H9 (cell line): ENCODE data around the gene COPZ2. TPM values are rescaled to one million over a fixed set of nuclear protein-coding genes. Genes with fewer than 3 reads are reported as not detected.

Experiments used
- DNase-seq: peaks from one replicate; pipeline ENCODE4 v3.0.0-alpha.2; 2017
- H2AFZ ChIP-seq: one replicate; pipeline ENCODE4 v1.6.1; 2013; ENCODE audit warnings: mild to moderate bottlenecking, low read length, control low read depth, moderate library complexity
- H2AK5ac ChIP-seq: 2 replicates; pipeline ENCODE4 v1.6.1; 2013; ENCODE audit warnings: low read length, control low read depth, mixed read lengths; ENCODE audit not compliant: insufficient read length
- H2BK120ac ChIP-seq: one replicate; pipeline ENCODE4 v1.6.1; 2013; ENCODE audit warnings: low read depth, mild to moderate bottlenecking, low read length, control low read depth, inconsistent platforms; ENCODE audit not compliant: poor library complexity, severe bottlenecking
- H2BK12ac ChIP-seq: 2 replicates; pipeline ENCODE4 v1.6.1; 2013; ENCODE audit warnings: low read length, control low read depth, mixed read lengths, low read depth; ENCODE audit not compliant: insufficient read length
- H2BK15ac ChIP-seq: 2 replicates; pipeline ENCODE4 v1.6.1; 2013; ENCODE audit warnings: low read depth, low read length, control low read depth
- H2BK20ac ChIP-seq: one replicate; pipeline ENCODE4 v1.6.1; 2013; ENCODE audit warnings: low read depth, mild to moderate bottlenecking, low read length, control low read depth, inconsistent platforms; ENCODE audit not compliant: poor library complexity, severe bottlenecking
- H2BK5ac ChIP-seq: 2 replicates; pipeline ENCODE4 v1.6.1; 2013; ENCODE audit warnings: low read length, control low read depth, mixed read lengths; ENCODE audit not compliant: insufficient read length
- H3K14ac ChIP-seq: 2 replicates; pipeline ENCODE4 v1.6.1; 2013; ENCODE audit warnings: low read length, control low read depth; ENCODE audit not compliant: insufficient read depth
- H3K18ac ChIP-seq: 2 replicates; pipeline ENCODE4 v1.6.1; 2013; ENCODE audit warnings: low read depth, mild to moderate bottlenecking, mixed read lengths, low read length, control low read depth; ENCODE audit not compliant: insufficient read length
- H3K23ac ChIP-seq: 2 replicates; pipeline ENCODE4 v1.6.1; 2013; ENCODE audit warnings: low read length, control low read depth, mixed read lengths, low read depth; ENCODE audit not compliant: insufficient read length
- H3K23me2 ChIP-seq: 2 replicates; pipeline ENCODE4 v1.6.1; 2013; ENCODE audit warnings: low read depth, mild to moderate bottlenecking, mixed read lengths, low read length, control low read depth; ENCODE audit not compliant: insufficient read length, poor library complexity, severe bottlenecking
- H3K27ac ChIP-seq: 2 replicates; pipeline ENCODE4 v1.5.1; 2013; ENCODE audit warnings: low read length, control low read depth, mixed read lengths, low read depth; ENCODE audit not compliant: insufficient read length
- H3K27me3 ChIP-seq: 2 replicates; pipeline ENCODE4 v1.6.1; 2013; ENCODE audit warnings: low read length, control low read depth, inconsistent platforms; ENCODE audit not compliant: insufficient read depth
- H3K4ac ChIP-seq: 2 replicates; pipeline ENCODE4 v1.6.1; 2013; ENCODE audit warnings: low read depth, mild to moderate bottlenecking, control low read depth, inconsistent platforms, low read length, moderate library complexity
- H3K4me1 ChIP-seq: 2 replicates; pipeline ENCODE4 v1.6.1; 2013; ENCODE audit warnings: low read length, control low read depth, inconsistent platforms; ENCODE audit not compliant: insufficient read depth
- H3K4me2 ChIP-seq: 2 replicates; pipeline ENCODE4 v1.6.1; 2013; ENCODE audit warnings: low read length, control low read depth, mixed read lengths; ENCODE audit not compliant: insufficient read length, insufficient read depth
- H3K56ac ChIP-seq: 2 replicates; pipeline ENCODE4 v1.6.1; 2013; ENCODE audit warnings: low read depth, mild to moderate bottlenecking, mixed read lengths, low read length, control low read depth; ENCODE audit not compliant: insufficient read length
- H3K79me1 ChIP-seq: 2 replicates; pipeline ENCODE4 v1.6.1; 2013; ENCODE audit warnings: low read depth, mild to moderate bottlenecking, moderate library complexity, low read length, control low read depth, inconsistent platforms; ENCODE audit not compliant: insufficient read depth, poor library complexity, severe bottlenecking
- H3K79me2 ChIP-seq: 2 replicates; pipeline ENCODE4 v1.6.1; 2013; ENCODE audit warnings: low read length, control low read depth, inconsistent platforms; ENCODE audit not compliant: insufficient read depth
- H3K9ac ChIP-seq: 2 replicates; pipeline ENCODE4 v1.6.1; 2013; ENCODE audit warnings: low read length, control low read depth, mixed read lengths; ENCODE audit not compliant: insufficient read length; ENCODE audit errors: extremely low read depth
- H3K9me3 ChIP-seq: one replicate; pipeline ENCODE4 v1.6.1; 2013; ENCODE audit warnings: low read depth, low read length, inconsistent platforms; ENCODE audit not compliant: control insufficient read depth
- H3T11ph ChIP-seq: one replicate; pipeline ENCODE4 v1.6.1; 2013; ENCODE audit warnings: mild to moderate bottlenecking, low read length, control low read depth, inconsistent platforms
- H4K20me1 ChIP-seq: one replicate; pipeline ENCODE4 v1.6.1; 2013; ENCODE audit not compliant: control insufficient read depth, insufficient read length, insufficient read depth
- H4K5ac ChIP-seq: 2 replicates; pipeline ENCODE4 v1.6.1; 2013; ENCODE audit warnings: low read depth, mild to moderate bottlenecking, mixed read lengths, low read length, control low read depth; ENCODE audit not compliant: insufficient read length
- H4K8ac ChIP-seq: replicated peaks from 2 replicates; pipeline ENCODE4 v1.6.1; 2013; ENCODE audit warnings: low read length, control low read depth, mixed read lengths, low read depth; ENCODE audit not compliant: insufficient read length
- H4K91ac ChIP-seq: 2 replicates; pipeline ENCODE4 v1.6.1; 2013; ENCODE audit warnings: low read depth, mild to moderate bottlenecking, moderate library complexity, mixed read lengths, low read length, control low read depth; ENCODE audit not compliant: insufficient read length
- H3K27ac Mint-ChIP-seq, 3 experiments: 2 replicates in 2 of 3; 3 replicates in 1 of 3; pipeline ENCODE4 v1.8.0; 2020 to 2021; ENCODE audit warnings: mixed read lengths in 3 of 3, mild to moderate bottlenecking in 1 of 3, moderate library complexity in 1 of 3
- H3K27me3 Mint-ChIP-seq: 2 replicates; pipeline ENCODE4 v1.8.0; 2021; ENCODE audit warnings: low read depth, mild to moderate bottlenecking, moderate library complexity, mixed read lengths
- H3K36me3 Mint-ChIP-seq, 3 experiments: 2 replicates in 2 of 3; 3 replicates in 1 of 3; pipeline ENCODE4 v1.8.0; 2020 to 2021; ENCODE audit warnings: low read depth in 3 of 3, mixed read lengths in 3 of 3; ENCODE audit not compliant: insufficient read depth in 1 of 3
- H3K4me1 Mint-ChIP-seq, 2 experiments: 2 replicates each; pipeline ENCODE4 v1.8.0; 2020; ENCODE audit warnings: mixed read lengths in 2 of 2
- H3K4me3 Mint-ChIP-seq, 2 experiments: 2 replicates in 1 of 2; 3 replicates in 1 of 2; pipeline ENCODE4 v1.8.0; 2020 to 2021; ENCODE audit warnings: mild to moderate bottlenecking in 2 of 2, mixed read lengths in 2 of 2, moderate library complexity in 1 of 2
- H3K9me3 Mint-ChIP-seq, 2 experiments: 2 replicates in 1 of 2; 3 replicates in 1 of 2; pipeline ENCODE4 v1.8.0; 2020; ENCODE audit warnings: mild to moderate bottlenecking in 2 of 2, mixed read lengths in 2 of 2, moderate library complexity in 1 of 2
- CTCF ChIP-seq: fragments of 200-600 bp; sonication (generic); conservative IDR thresholded peaks from 3 replicates; pipeline ENCODE4 v1.8.0; 2021; ENCODE audit warnings: antibody characterized with exemption, mild to moderate bottlenecking
- WGBS: extraction: QIAGEN DNeasy Blood & Tissue Kit; methylation state at CpG from one replicate; pipeline ENCODE4 v1.1.7; 2013; ENCODE audit warnings: missing lambda C conversion rate, low lambda C conversion rate, mixed read lengths; ENCODE audit not compliant: insufficient read length; ENCODE audit errors: extremely low coverage; 5-methylcytosine and 5-hydroxymethylcytosine counted together
- total RNA-seq: library from RNA; stranded (reverse); gene quantifications from 2 replicates; pipeline ENCODE4 v1.2.1, GENCODE V29; 2021

COPZ2 gene
- total RNA-seq, 1 experiment from 2014 or later: 0.68 TPM

- Mint-ChIP-seq H3K4me3 (peak overlapping the region in 1 of 2 experiments; percentile 30; a peak in 1 of 5 replicates), H3K36me3 (no peaks in the 10 kb centered on the region), H3K4me1 (peaks cover 58 to 65% of the 10 kb centered on the region in 2 experiments), H3K9me3 (no peaks in the 10 kb centered on the region; a peak in 1 of 5 replicates), H3K27ac (peak overlapping the region in 2 of 3 experiments; percentile 23 to 24; a peak in 1 of 7 replicates), H3K27me3 (no peaks in the 10 kb centered on the region; the same call in none of the 2 replicates)
- no CpG with 5 or more reads among the region's 13 CpGs for WGBS
- no peak overlapping the region for H2BK120ac ChIP-seq
- TF ChIP-seq CTCF: no peak
- H3T11ph ChIP-seq: no peak overlapping the region
- H2BK5ac ChIP-seq: no peak overlapping the region
- H3K4ac ChIP-seq: no peak overlapping the region
- no peaks in the 10 kb centered on the region for H3K27me3 ChIP-seq
- no peak overlapping the region for H2AFZ ChIP-seq
- no peak overlapping the region for H3K23ac ChIP-seq
- H3K27ac ChIP-seq: no peak overlapping the region
- DNase-seq: peak; percentile 67
- no peak overlapping the region for H3K56ac ChIP-seq
- H4K5ac ChIP-seq: no peak overlapping the region
- no peak overlapping the region for H3K14ac ChIP-seq
- no peak overlapping the region for H4K91ac ChIP-seq
- H3K9me3 ChIP-seq: no peaks in the 10 kb centered on the region
- no peak overlapping the region for H2BK12ac ChIP-seq
- no peak overlapping the region for H2BK20ac ChIP-seq
- H3K18ac ChIP-seq: no peak overlapping the region
- H3K9ac ChIP-seq: no peak overlapping the region
- H2AK5ac ChIP-seq: no peak overlapping the region
- no peak overlapping the region for H2BK15ac ChIP-seq
- no peaks in the 10 kb centered on the region for H3K79me2 ChIP-seq
- no peak overlapping the region for H4K8ac ChIP-seq
- no peak overlapping the region for H3K4me2 ChIP-seq
- no peaks in the 10 kb centered on the region for H3K79me1 ChIP-seq
- H3K23me2 ChIP-seq: no peaks in the 10 kb centered on the region
- no peaks in the 10 kb centered on the region for H4K20me1 ChIP-seq
- peaks cover 7% of the 10 kb centered on the region; the same call in 1 of the 2 replicates for H3K4me1 ChIP-seq
Observed at GRCh38 chr17:47995241-47995935, 42.2 kb downstream of the COPZ2 start.
